Measurements from ENCODE around the gene TPMT.
"Not testable (repeated sequence)": the region's sequence is repeated elsewhere in the genome, so short reads cannot be mapped to it uniquely, and the experiment has no call there.

Gene TPMT

GRCh38 chr6:18155864-18156421, 1.1 kb upstream of the TPMT start:
- DNase-seq (ENCODE audit: low spot score) = peak; percentile 31

- DNase-seq (ENCODE audit: low spot score) = peak; percentile 99
Observed at GRCh38 chr6:18155150-18155863, 430 bp upstream of the TPMT start, which contains the start of gene KDM1B. KDM1B (plus strand) TSS chr6:18155422; CDS start chr6:18159896, 4,474 bp downstream.

GRCh38 chr6:18153311-18153703, 1.6 kb downstream of the TPMT start:
- no peak for DNase-seq (ENCODE audit: low spot score)

- DNase-seq (ENCODE audit: low spot score) = no peak
Observed at GRCh38 chr6:18151801-18152200, 3.1 kb downstream of the TPMT start.

- DNase-seq (ENCODE audit: low spot score) = not testable (repeated sequence)
Observed at GRCh38 chr6:18151391-18151790, 3.5 kb downstream of the TPMT start.

GRCh38 chr6:18148304-18149025, 6.4 kb downstream of the TPMT start:
- DNase-seq (ENCODE audit: low spot score) = no peak

- no peak for DNase-seq (ENCODE audit: low spot score)
Observed at GRCh38 chr6:18147616-18148015, 7.3 kb downstream of the TPMT start.

GRCh38 chr6:18147160-18147559, 7.7 kb downstream of the TPMT start:
- no peak for DNase-seq (ENCODE audit: low spot score)

- no peak for DNase-seq (ENCODE audit: low spot score)
Observed at GRCh38 chr6:18142591-18142861, 12.4 kb downstream of the TPMT start.

- no peak for DNase-seq (ENCODE audit: low spot score)
Observed at GRCh38 chr6:18141805-18142590, 12.9 kb downstream of the TPMT start.

GRCh38 chr6:18139935-18140621, 14.8 kb downstream of the TPMT start:
- no peak for DNase-seq (ENCODE audit: low spot score)

GRCh38 chr6:18138906-18139305, 16.0 kb downstream of the TPMT start:
- DNase-seq (ENCODE audit: low spot score) = no peak

- no peak for DNase-seq (ENCODE audit: low spot score)
Observed at GRCh38 chr6:18136260-18136659, 18.6 kb downstream of the TPMT start.

GRCh38 chr6:18135171-18135570, 19.7 kb downstream of the TPMT start:
- DNase-seq (ENCODE audit: low spot score) = no peak

- no peak for DNase-seq (ENCODE audit: low spot score)
Observed at GRCh38 chr6:18132346-18132745, 22.5 kb downstream of the TPMT start.

- DNase-seq (ENCODE audit: low spot score) = no peak
Observed at GRCh38 chr6:18126121-18126520, 28.8 kb downstream of the TPMT start.

GRCh38 chr6:18122128-18123093, 32.5 kb downstream of the TPMT start, which contains the start of gene NHLRC1:
NHLRC1 (minus strand) TSS chr6:18122677; CDS start chr6:18122606, 71 bp downstream.
- peak; percentile 87 for DNase-seq (ENCODE audit: low spot score)

GRCh38 chr6:18121580-18122127, 33.2 kb downstream of the TPMT start:
- DNase-seq (ENCODE audit: low spot score) = no peak

GRCh38 chr6:18119236-18119635, 35.6 kb downstream of the TPMT start:
- no peak for DNase-seq (ENCODE audit: low spot score)

- DNase-seq (ENCODE audit: low spot score) = no peak
Observed at GRCh38 chr6:18118330-18118729, 36.5 kb downstream of the TPMT start.
